Left cardiac atrium (tissue), 4 donors: ENCODE data around the gene MTFR1L. TPM values are rescaled to one million over a fixed set of nuclear protein-coding genes. Genes with fewer than 3 reads are reported as not detected.
A peak's percentile ranks its signal among the peaks of the same experiment; 100 is the strongest.

ENCODE experiments used
- ATAC-seq, 2 donors: fragments of 200-7000 bp; cut with Tn5 transposase; one replicate each; pipeline ENCODE4 v1.9.1; 2020; ENCODE audit warnings: mild to moderate bottlenecking in 2 of 2, moderate library complexity in 2 of 2
- DNase-seq: peaks from one replicate; pipeline ENCODE4 v3.0.0-alpha.2; 2020
- intact Hi-C, 2 donors: fragments of 100-400 bp; cut with DNase I; formaldehyde crosslinking; loops; one replicate each; pipeline versions ENCODE4 v1.14.1 to v1.15.1; 2022 to 2023
- long read RNA-seq: library from polyadenylated mRNA; unstranded; transcript quantifications from one replicate; pipeline ENCODE4 v2.0.0, GENCODE V29; 2021
- total RNA-seq, 2 donors: library from RNA; stranded (reverse); fragmentation: NEBNext Ultra II Directional; extraction: Animal tissue kit (Norgen Biotek cat#: 25700); gene quantifications; one replicate each; pipeline ENCODE4 v1.2.1, GENCODE V29; 2021
- donor health status: DM: no; HTN: yes; CAD: no.
- donor health status: DM: no; HTN: yes; CAD: no; lungs with severe emphysema.
- donor health status: DM: yes; HTN: yes; CAD: no.
- donor health status: Dilated cardiomyopathy.

The MTFR1L gene
- total RNA-seq = 100 to 1,000 TPM; 126 to 139 TPM
- long read RNA-seq, transcript MTFR1L-204 (7 exons, 1,868 nt) = minor isoform, 5 of 265 reads
- long read RNA-seq, transcript MTFR1L-210 (7 exons, 1,873 nt) = minor isoform, 17 of 265 reads
- long read RNA-seq, transcript MTFR1L-203 (7 exons, 2,004 nt) = major isoform, 182 of 265 reads
- long read RNA-seq, partial matches to known transcripts = 40 of 265 reads
- long read RNA-seq, other reads (novel, unspliced or antisense) = 16 of 265 reads

GRCh38 chr1:25819491-25820246 lies at the start of gene MTFR1L:
MTFR1L (plus strand) TSS chr1:25819954; CDS start chr1:25823105, 3,151 bp downstream.
- intact Hi-C loops = no loop called here
- ATAC-seq (peak; percentile 94), DNase-seq (peak; percentile 91)

- no peak for DNase-seq
- ATAC-seq = peak in 1 of 2 donors; percentile 56
- intact Hi-C loops = no loop called here
These were observed 49.1 kb upstream of the MTFR1L start for GRCh38 chr1:25770541-25771220.

GRCh38 chr1:25771221-25772114 lies 48.3 kb upstream of the MTFR1L start:
- DNase-seq (peak; percentile 54), ATAC-seq (peak; percentile 8 to 40)
- intact Hi-C loops = no loop called here

- ATAC-seq (no peak), DNase-seq (no peak)
- intact Hi-C loops = no loop called here
These were observed 47.6 kb upstream of the MTFR1L start for GRCh38 chr1:25772164-25772563.

GRCh38 chr1:25772692-25773245 lies 47.0 kb upstream of the MTFR1L start:
- DNase-seq = no peak
- intact Hi-C loops = no loop called here
- ATAC-seq = peak in 1 of 2 donors; percentile 5

GRCh38 chr1:25773441-25774125 lies 46.2 kb upstream of the MTFR1L start:
- ATAC-seq (no peak), DNase-seq (no peak)
- intact Hi-C loops = no loop called here

- no peak for ATAC-seq
- no peak for DNase-seq
- intact Hi-C loops = no loop called here
These were observed 45.4 kb upstream of the MTFR1L start for GRCh38 chr1:25774206-25774803.

- ATAC-seq = no peak
- intact Hi-C loops = no loop called here
- no peak for DNase-seq
These were observed 44.6 kb upstream of the MTFR1L start for GRCh38 chr1:25774921-25775771.

- ATAC-seq = no peak
- intact Hi-C loops = no loop called here
- no peak for DNase-seq
These were observed 40.4 kb upstream of the MTFR1L start for GRCh38 chr1:25779388-25779787.

GRCh38 chr1:25779894-25780293 lies 39.9 kb upstream of the MTFR1L start:
- DNase-seq = no peak
- intact Hi-C loops = no loop called here
- ATAC-seq = no peak

- intact Hi-C loops = no loop called here
- ATAC-seq = no peak
- no peak for DNase-seq
These were observed 39.2 kb upstream of the MTFR1L start for GRCh38 chr1:25780318-25781129.

- no peak for ATAC-seq
- no peak for DNase-seq
- intact Hi-C loops = no loop called here
These were observed 38.7 kb upstream of the MTFR1L start for GRCh38 chr1:25781130-25781433.

- DNase-seq (no peak), ATAC-seq (no peak)
- intact Hi-C loops = no loop called here
These were observed 37.0 kb upstream of the MTFR1L start for GRCh38 chr1:25782608-25783201.

GRCh38 chr1:25784575-25785051 lies 35.1 kb upstream of the MTFR1L start:
- ATAC-seq (peak; percentile 88 to 91), DNase-seq (peak; percentile 81)
- intact Hi-C loops = no loop called here

GRCh38 chr1:25785333-25786067 lies 34.3 kb upstream of the MTFR1L start:
- no peak for ATAC-seq
- DNase-seq = no peak
- intact Hi-C loops = no loop called here
